CD4-positive, alpha-beta T cell treated with Interleukin-2 at 100 ng/mL for 4 hours (primary cell): ENCODE results near the gene STXBP2.

Experiments used
- DNase-seq: peaks from one replicate; pipeline ENCODE4 v3.0.0-alpha.2; 2020; ENCODE audit warnings: low spot score

STXBP2 gene

GRCh38 chr19:7681340-7682174 lies 44.6 kb downstream of the STXBP2 start:
- peak; percentile 88 for DNase-seq

GRCh38 chr19:7682175-7682855 lies 45.4 kb downstream of the STXBP2 start:
- DNase-seq, result no peak

- DNase-seq, result no peak
These were observed 48.9 kb downstream of the STXBP2 start for GRCh38 chr19:7685546-7686445.

- no peak for DNase-seq
These were observed 50.3 kb downstream of the STXBP2 start for GRCh38 chr19:7687177-7687576.

GRCh38 chr19:7689165-7689564 lies 52.3 kb downstream of the STXBP2 start:
- no peak for DNase-seq

- DNase-seq, result peak; percentile 16
These were observed 53.9 kb downstream of the STXBP2 start for GRCh38 chr19:7690779-7691258.

GRCh38 chr19:7691497-7691896 lies 54.6 kb downstream of the STXBP2 start:
- peak; percentile 25 for DNase-seq

- DNase-seq, result peak; percentile 24
These were observed 55.6 kb downstream of the STXBP2 start for GRCh38 chr19:7692417-7693088.

GRCh38 chr19:7694499-7694898 lies 57.6 kb downstream of the STXBP2 start:
- no peak for DNase-seq
